Osteoblast (primary cell): ENCODE measurements around the gene IFT74. TPM values are rescaled to one million over a fixed set of nuclear protein-coding genes. Genes with fewer than 3 reads are reported as not detected.

ENCODE experiments used
- DNase-seq: peaks from one replicate; pipeline ENCODE4 v3.0.0; 2011; ENCODE audit warnings: low spot score, mixed read lengths; ENCODE audit not compliant: insufficient read length; ENCODE audit errors: missing footprints
- H2AFZ ChIP-seq: 2 replicates; pipeline ENCODE4 v1.6.0; 2011; ENCODE audit warnings: mild to moderate bottlenecking, low read length
- H3K27ac ChIP-seq: 2 replicates; pipeline ENCODE4 v1.5.1; 2011; ENCODE audit warnings: mild to moderate bottlenecking, low read depth, low read length, moderate library complexity
- H3K27me3 ChIP-seq: 2 replicates; pipeline ENCODE4 v1.6.0; 2012; ENCODE audit warnings: mild to moderate bottlenecking, control low read depth, inconsistent platforms, low read length, moderate library complexity; ENCODE audit not compliant: insufficient read depth
- H3K36me3 ChIP-seq: 2 replicates; pipeline ENCODE4 v1.5.1; 2011; ENCODE audit warnings: mild to moderate bottlenecking, low read length, control low read depth, moderate library complexity; ENCODE audit not compliant: insufficient read depth
- H3K4me1 ChIP-seq: 2 replicates; pipeline ENCODE4 v1.5.1; 2011; ENCODE audit warnings: mild to moderate bottlenecking, low read length, control low read depth, moderate library complexity; ENCODE audit not compliant: insufficient read depth
- H3K4me2 ChIP-seq: 2 replicates; pipeline ENCODE4 v1.6.0; 2011; ENCODE audit warnings: mild to moderate bottlenecking, low read length; ENCODE audit not compliant: insufficient read depth
- H3K4me3 ChIP-seq: fragments of 200-600 bp; sonication (generic); 3 replicates; pipeline ENCODE4 v1.5.1; 2012; ENCODE audit warnings: mild to moderate bottlenecking, low read length, inconsistent platforms; ENCODE audit not compliant: insufficient read depth
- H3K79me2 ChIP-seq: 2 replicates; pipeline ENCODE4 v1.6.0; 2012; ENCODE audit warnings: mild to moderate bottlenecking, low read length, control low read depth, inconsistent platforms; ENCODE audit not compliant: insufficient read depth
- H3K9me3 ChIP-seq: 2 replicates; pipeline ENCODE4 v1.5.1; 2011; ENCODE audit warnings: low read depth, low read length, control low read depth
- H4K20me1 ChIP-seq: 2 replicates; pipeline ENCODE4 v1.6.0; 2012; ENCODE audit warnings: mild to moderate bottlenecking, low read length, control low read depth; ENCODE audit not compliant: insufficient read depth
- total RNA-seq: library from RNA; depleted of rRNA; stranded (reverse); fragments of >200 nt; gene quantifications from 2 replicates; pipeline ENCODE4 v1.2.3, GENCODE V29; 2012
- TF ChIP-seq, protein P1 (sequence below): IDR thresholded peaks from 2 replicates; pipeline ENCODE4 v1.5.1; 2011; ENCODE audit warnings: mild to moderate bottlenecking, low read depth, low read length, moderate library complexity; ENCODE audit errors: extremely low read depth

Gene IFT74
- total RNA-seq, 1 donor, result 19.9 TPM

DNA sequence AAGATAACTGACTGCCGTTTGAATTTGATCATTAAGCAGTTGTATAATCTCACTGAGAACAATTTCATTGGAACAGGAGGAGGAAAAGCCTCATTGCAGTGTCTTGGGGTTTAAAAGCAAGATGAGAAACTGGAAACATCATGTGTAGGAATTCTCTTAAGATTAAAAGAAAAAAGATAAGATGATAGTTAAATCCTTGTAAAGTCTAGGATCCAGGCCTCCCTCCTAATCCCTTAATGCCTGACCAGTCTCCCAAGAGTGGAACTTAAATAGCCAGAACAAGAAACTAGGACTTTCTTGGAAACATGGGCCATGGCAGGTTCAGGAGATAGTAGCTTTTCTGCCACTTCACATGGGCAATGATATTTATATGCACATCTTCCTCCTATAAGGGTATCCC is 86.3 kb downstream of the IFT74 start:
- H4K20me1 ChIP-seq, result no peaks in the 10 kb centered on the region
- no peaks in the 10 kb centered on the region for H3K9me3 ChIP-seq
- TF ChIP-seq, protein P1, sequence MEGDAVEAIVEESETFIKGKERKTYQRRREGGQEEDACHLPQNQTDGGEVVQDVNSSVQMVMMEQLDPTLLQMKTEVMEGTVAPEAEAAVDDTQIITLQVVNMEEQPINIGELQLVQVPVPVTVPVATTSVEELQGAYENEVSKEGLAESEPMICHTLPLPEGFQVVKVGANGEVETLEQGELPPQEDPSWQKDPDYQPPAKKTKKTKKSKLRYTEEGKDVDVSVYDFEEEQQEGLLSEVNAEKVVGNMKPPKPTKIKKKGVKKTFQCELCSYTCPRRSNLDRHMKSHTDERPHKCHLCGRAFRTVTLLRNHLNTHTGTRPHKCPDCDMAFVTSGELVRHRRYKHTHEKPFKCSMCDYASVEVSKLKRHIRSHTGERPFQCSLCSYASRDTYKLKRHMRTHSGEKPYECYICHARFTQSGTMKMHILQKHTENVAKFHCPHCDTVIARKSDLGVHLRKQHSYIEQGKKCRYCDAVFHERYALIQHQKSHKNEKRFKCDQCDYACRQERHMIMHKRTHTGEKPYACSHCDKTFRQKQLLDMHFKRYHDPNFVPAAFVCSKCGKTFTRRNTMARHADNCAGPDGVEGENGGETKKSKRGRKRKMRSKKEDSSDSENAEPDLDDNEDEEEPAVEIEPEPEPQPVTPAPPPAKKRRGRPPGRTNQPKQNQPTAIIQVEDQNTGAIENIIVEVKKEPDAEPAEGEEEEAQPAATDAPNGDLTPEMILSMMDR, result no peak
- no peak for DNase-seq
- no peak overlapping the region for H3K4me2 ChIP-seq
- H3K27ac ChIP-seq, result no peak overlapping the region
- H3K4me3 ChIP-seq, result no peak overlapping the region
- no peaks in the 10 kb centered on the region for H3K4me1 ChIP-seq
- no peaks in the 10 kb centered on the region for H3K36me3 ChIP-seq
- no peaks in the 10 kb centered on the region for H3K27me3 ChIP-seq
- H3K79me2 ChIP-seq, result no peaks in the 10 kb centered on the region
- no peak overlapping the region for H2AFZ ChIP-seq

DNA sequence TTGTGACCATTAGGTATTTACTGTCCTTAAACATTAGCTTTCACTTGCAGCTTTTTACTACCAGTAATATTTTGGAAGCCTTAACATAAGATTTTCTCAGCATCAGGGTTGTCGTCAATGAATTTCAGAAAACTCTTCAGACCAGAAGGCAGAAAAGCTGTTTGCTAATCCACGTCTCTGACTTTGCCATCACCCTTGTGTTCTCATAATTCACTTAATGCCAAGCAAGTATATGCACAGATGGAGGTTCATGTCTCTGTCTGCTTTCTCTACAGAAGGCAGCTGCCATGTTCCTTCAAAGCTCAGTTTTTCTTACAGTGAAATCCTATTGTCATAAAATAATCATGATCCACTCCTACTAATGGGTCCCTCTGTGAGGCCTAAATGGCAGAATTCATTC is 87.0 kb downstream of the IFT74 start:
- no peak overlapping the region for H3K27ac ChIP-seq
- H3K9me3 ChIP-seq, result no peaks in the 10 kb centered on the region
- H3K4me2 ChIP-seq, result no peak overlapping the region
- DNase-seq, result no peak
- TF ChIP-seq, protein P1, result no peak
- H3K36me3 ChIP-seq, result no peaks in the 10 kb centered on the region
- H2AFZ ChIP-seq, result no peak overlapping the region
- no peaks in the 10 kb centered on the region for H3K4me1 ChIP-seq
- no peak overlapping the region for H3K4me3 ChIP-seq
- H3K27me3 ChIP-seq, result no peaks in the 10 kb centered on the region
- no peaks in the 10 kb centered on the region for H3K79me2 ChIP-seq
- H4K20me1 ChIP-seq, result no peaks in the 10 kb centered on the region

DNA sequence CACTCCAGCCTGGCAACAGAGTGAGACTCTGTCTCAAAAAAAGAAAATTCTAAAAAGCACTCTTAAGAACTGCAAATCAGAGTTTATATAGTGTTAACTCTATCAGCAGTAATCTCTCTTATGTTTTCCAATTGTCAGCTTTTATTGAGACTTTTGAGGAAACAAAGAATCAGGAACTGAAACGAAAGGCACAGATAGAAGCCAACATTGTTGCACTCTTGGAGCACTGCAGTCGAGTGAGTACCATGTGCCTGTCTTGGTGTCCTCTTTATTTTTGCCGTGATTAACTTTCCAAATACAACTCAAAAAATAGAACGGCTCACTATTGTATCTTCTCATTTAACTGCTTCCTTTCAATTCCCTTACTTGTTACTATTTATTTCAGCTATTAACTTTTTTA is 90.9 kb downstream of the IFT74 start:
- Histone ChIP-seq H3K9me3 (no peaks in the 10 kb centered on the region), H2AFZ (no peak overlapping the region), H3K4me2 (no peak overlapping the region), H3K4me1 (no peaks in the 10 kb centered on the region), H3K79me2 (no peaks in the 10 kb centered on the region), H3K27me3 (no peaks in the 10 kb centered on the region), H4K20me1 (no peaks in the 10 kb centered on the region), H3K27ac (no peak overlapping the region), H3K36me3 (no peaks in the 10 kb centered on the region), H3K4me3 (no peak overlapping the region)
- TF ChIP-seq, protein P1, result no peak
- DNase-seq, result no peak

DNA sequence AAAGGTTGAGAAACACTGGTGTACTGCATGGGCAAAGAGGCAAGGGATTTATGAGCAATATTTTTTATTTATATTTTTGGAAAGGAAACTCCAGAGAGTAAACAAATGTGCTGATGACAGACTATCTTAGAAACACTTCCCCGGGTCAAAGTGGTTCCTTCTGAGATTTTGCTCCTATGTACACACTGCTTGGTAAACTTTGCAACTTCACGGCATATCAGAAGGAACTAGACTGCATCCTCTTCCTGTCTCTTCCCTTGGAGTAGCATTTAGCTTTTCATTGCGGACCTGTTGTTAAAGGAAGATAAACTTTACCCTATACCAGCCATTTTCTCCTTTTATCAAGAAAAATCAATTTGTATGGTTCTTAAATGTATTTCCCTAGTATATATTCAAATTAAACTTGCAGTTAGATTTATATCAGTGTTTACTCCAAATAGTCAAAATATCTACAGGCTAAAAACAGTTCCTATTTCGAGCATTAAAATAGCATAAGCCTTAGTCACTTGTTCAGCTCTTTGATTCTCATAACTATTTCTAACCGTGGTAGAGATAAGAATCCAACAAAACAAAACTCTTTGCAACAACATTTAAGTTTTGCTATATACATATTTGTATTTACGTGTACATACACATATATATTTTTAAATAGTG is 97.3 kb downstream of the IFT74 start:
- H3K4me2 ChIP-seq, result no peak overlapping the region
- no peak overlapping the region for H2AFZ ChIP-seq
- H3K4me1 ChIP-seq, result no peaks in the 10 kb centered on the region
- DNase-seq, result peak; percentile 46
- H3K4me3 ChIP-seq, result no peak overlapping the region
- no peaks in the 10 kb centered on the region for H3K79me2 ChIP-seq
- no peaks in the 10 kb centered on the region for H4K20me1 ChIP-seq
- no peaks in the 10 kb centered on the region for H3K36me3 ChIP-seq
- H3K9me3 ChIP-seq, result no peaks in the 10 kb centered on the region
- TF ChIP-seq, protein P1, result no peak
- no peak overlapping the region for H3K27ac ChIP-seq
- no peaks in the 10 kb centered on the region for H3K27me3 ChIP-seq
